Kidney tubule cell (primary cell): Measurements from ENCODE around the gene FZR1.
"Not testable (repeated sequence)": the region's sequence is repeated elsewhere in the genome, so short reads cannot be mapped to it uniquely, and the experiment has no call there.

ENCODE experiments used
- DNase-seq: peaks from one replicate; pipeline ENCODE4 v3.0.0-alpha.2; 2018; ENCODE audit warnings: low spot score

FZR1 gene

GRCh38 chr19:3547301-3547731 is 41.2 kb downstream of the FZR1 start:
- no peak for DNase-seq

- DNase-seq: no peak
Observed at GRCh38 chr19:3547767-3548282, 41.7 kb downstream of the FZR1 start.

- DNase-seq: no peak
Observed at GRCh38 chr19:3548606-3549005, 42.5 kb downstream of the FZR1 start.

GRCh38 chr19:3549816-3550215 is 43.7 kb downstream of the FZR1 start:
- no peak for DNase-seq

GRCh38 chr19:3550947-3551791 is 45.1 kb downstream of the FZR1 start:
- no peak for DNase-seq

GRCh38 chr19:3551792-3552095 is 45.6 kb downstream of the FZR1 start:
- DNase-seq: no peak

GRCh38 chr19:3554254-3555083 is 48.4 kb downstream of the FZR1 start:
- peak; percentile 73 for DNase-seq

GRCh38 chr19:3555653-3556422 is 49.7 kb downstream of the FZR1 start:
- DNase-seq: no peak

- DNase-seq: no peak
Observed at GRCh38 chr19:3556423-3556977, 50.4 kb downstream of the FZR1 start.

GRCh38 chr19:3556978-3557460 is 50.9 kb downstream of the FZR1 start:
- peak; percentile 74 for DNase-seq

- peak; percentile 94 for DNase-seq
Observed at GRCh38 chr19:3557461-3558248, 51.5 kb downstream of the FZR1 start, which contains the start of gene MFSD12. MFSD12 (minus strand) TSS chr19:3557586; CDS start chr19:3557403, 183 bp downstream.

GRCh38 chr19:3563709-3564524 is 57.8 kb downstream of the FZR1 start:
- DNase-seq: no peak

- peak; percentile 66 for DNase-seq
Observed at GRCh38 chr19:3565139-3565538, 59.0 kb downstream of the FZR1 start.

- DNase-seq: not testable (repeated sequence)
Observed at GRCh38 chr19:3570042-3570441, 63.9 kb downstream of the FZR1 start.

- DNase-seq: no peak
Observed at GRCh38 chr19:3570606-3571011, 64.5 kb downstream of the FZR1 start.

- DNase-seq: peak; percentile 100
Observed at GRCh38 chr19:3572132-3572854, 66.2 kb downstream of the FZR1 start.

GRCh38 chr19:3572855-3573161 is 66.7 kb downstream of the FZR1 start, which contains the start of gene HMG20B:
HMG20B (plus strand) TSS chr19:3572944; CDS start chr19:3573310, 366 bp downstream.
- no peak for DNase-seq

- DNase-seq: no peak
Observed at GRCh38 chr19:3573162-3573857, 67.2 kb downstream of the FZR1 start.
